ENCODE measurements around the gene GLYR1. TPM values are rescaled to one million over a fixed set of nuclear protein-coding genes. Genes with fewer than 3 reads are reported as not detected.

GLYR1 gene
- total and polyA plus RNA-seq, 2 experiments from 2014 or later, result 59.9 to 105 TPM

DNA sequence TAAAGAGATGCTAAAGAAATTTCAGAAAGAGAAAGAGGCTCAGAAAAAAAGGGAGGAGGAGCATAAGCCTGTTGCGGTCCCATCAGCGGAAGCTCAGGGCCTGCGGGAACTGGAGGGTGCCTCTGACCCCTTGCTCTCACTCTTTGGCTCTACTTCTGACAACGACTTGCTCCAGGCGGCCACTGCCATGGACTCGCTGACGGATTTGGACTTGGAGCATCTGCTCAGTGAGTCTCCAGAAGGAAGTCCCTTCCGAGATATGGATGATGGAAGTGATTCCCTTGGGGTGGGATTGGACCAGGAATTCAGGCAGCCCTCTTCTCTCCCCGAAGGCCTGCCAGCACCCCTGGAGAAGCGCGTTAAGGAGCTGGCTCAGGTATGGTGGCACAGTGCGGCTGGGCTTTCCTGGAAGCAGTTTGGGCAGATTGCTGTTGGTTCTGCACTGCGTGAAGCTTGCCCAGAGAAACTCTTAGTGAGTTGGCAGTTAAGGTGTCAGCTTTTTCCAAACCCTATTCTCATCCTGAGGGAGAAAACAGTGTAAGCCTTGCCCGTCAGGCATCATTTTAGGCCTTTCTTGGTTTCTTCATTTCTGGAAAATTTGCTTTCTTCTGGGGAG, 13.7 kb upstream of the GLYR1 start (continued):
- TF ChIP-seq, protein P1, sequence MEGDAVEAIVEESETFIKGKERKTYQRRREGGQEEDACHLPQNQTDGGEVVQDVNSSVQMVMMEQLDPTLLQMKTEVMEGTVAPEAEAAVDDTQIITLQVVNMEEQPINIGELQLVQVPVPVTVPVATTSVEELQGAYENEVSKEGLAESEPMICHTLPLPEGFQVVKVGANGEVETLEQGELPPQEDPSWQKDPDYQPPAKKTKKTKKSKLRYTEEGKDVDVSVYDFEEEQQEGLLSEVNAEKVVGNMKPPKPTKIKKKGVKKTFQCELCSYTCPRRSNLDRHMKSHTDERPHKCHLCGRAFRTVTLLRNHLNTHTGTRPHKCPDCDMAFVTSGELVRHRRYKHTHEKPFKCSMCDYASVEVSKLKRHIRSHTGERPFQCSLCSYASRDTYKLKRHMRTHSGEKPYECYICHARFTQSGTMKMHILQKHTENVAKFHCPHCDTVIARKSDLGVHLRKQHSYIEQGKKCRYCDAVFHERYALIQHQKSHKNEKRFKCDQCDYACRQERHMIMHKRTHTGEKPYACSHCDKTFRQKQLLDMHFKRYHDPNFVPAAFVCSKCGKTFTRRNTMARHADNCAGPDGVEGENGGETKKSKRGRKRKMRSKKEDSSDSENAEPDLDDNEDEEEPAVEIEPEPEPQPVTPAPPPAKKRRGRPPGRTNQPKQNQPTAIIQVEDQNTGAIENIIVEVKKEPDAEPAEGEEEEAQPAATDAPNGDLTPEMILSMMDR (conservative IDR thresholded peaks at IDR 0.05; ENCODE audit: low read depth in 2 of 2), result no peak
- TF ChIP-seq, protein P2, sequence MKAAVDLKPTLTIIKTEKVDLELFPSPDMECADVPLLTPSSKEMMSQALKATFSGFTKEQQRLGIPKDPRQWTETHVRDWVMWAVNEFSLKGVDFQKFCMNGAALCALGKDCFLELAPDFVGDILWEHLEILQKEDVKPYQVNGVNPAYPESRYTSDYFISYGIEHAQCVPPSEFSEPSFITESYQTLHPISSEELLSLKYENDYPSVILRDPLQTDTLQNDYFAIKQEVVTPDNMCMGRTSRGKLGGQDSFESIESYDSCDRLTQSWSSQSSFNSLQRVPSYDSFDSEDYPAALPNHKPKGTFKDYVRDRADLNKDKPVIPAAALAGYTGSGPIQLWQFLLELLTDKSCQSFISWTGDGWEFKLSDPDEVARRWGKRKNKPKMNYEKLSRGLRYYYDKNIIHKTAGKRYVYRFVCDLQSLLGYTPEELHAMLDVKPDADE (IDR thresholded peaks at IDR 0.05), result no peak
- no peak for TF ChIP-seq STAT1 (IDR thresholded peaks at IDR 0.05; ENCODE audit: unreplicated experiment)
- TF ChIP-seq NANOG (IDR thresholded peaks at IDR 0.05; ENCODE audit: borderline replicate concordance), result no peak
- TF ChIP-seq ZNF331 (CRISPR knock-in tag; IDR thresholded peaks at IDR 0.05; ENCODE audit: low read depth), result no peak
- TF ChIP-seq EZH2 (IDR thresholded peaks at IDR 0.05; ENCODE audit: low read depth, unreplicated experiment), result no peak

DNA sequence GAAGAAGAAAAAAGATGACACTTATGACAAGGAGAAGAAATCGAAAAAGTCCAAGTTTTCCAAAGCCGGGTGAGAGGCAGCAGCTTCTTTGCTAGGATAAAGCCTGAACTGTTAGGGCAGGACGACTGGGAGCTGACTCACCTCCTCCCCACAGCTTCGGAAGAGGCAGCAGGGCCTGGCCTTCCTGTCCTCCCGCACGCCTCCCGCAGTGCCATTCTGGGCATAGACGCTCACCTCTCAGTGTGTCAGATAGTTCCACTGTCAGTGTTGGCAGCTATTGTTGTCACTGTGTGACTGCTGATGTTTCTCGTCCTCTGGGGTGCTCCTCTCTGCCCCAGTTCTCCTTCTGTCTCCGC, 12.8 kb upstream of the GLYR1 start:
- H3K27ac Mint-ChIP-seq, result no peak overlapping the region
- Histone ChIP-seq H3K36me3 (ENCODE audit: insufficient read depth) (peaks cover 40% of the 10 kb centered on the region), H3K9me2 (ENCODE audit: insufficient read depth) (no peaks in the 10 kb centered on the region), H3K4me1 (ENCODE audit: insufficient read depth) (no peaks in the 10 kb centered on the region), H3K27me3 (ENCODE audit: insufficient read depth) (no peaks in the 10 kb centered on the region), H3K4me2 (no peak overlapping the region), H4K20me1 (replicated peaks; ENCODE audit: insufficient read depth) (peaks cover 27% of the 10 kb centered on the region), H3F3A (replicated peaks; ENCODE audit: low read depth) (0 out of 2 replicates have a peak, but pooled peaks cover 7% of the 10 kb centered on the region), H3K4me3 (no peak overlapping the region), H3K79me2 (replicated peaks; ENCODE audit: insufficient read depth) (peaks cover 36% of the 10 kb centered on the region), H2AFZ (no peak overlapping the region), H3K27ac (ENCODE audit: low read depth) (no peak overlapping the region)
- H3K4me1 Mint-ChIP-seq, result no peaks in the 10 kb centered on the region
- TF ChIP-seq JUNB (IDR thresholded peaks at IDR 0.05; ENCODE audit: unreplicated experiment) (no peak), EZH2phosphoT487 (IDR thresholded peaks at IDR 0.05; ENCODE audit: unreplicated experiment) (no peak), CREB1 (CRISPR knock-in tag; IDR thresholded peaks at IDR 0.05; ENCODE audit: low read depth) (no peak), POLR2AphosphoS5 (IDR thresholded peaks at IDR 0.05; ENCODE audit: low read depth) (no peak)
- TF ChIP-seq, protein P1 (conservative IDR thresholded peaks at IDR 0.05; ENCODE audit: low read depth in 2 of 2), result no peak
- TF ChIP-seq, protein P2 (IDR thresholded peaks at IDR 0.05), result no peak
- no peak overlapping the region for H3K4me3 Mint-ChIP-seq
- H3K36me3 Mint-ChIP-seq (ENCODE audit: low read depth), result peaks cover 57% of the 10 kb centered on the region
- no peak for ATAC-seq
- DNase-seq (ENCODE audit: low spot score), result no peak
- no peaks in the 10 kb centered on the region for H3K9me3 Mint-ChIP-seq
- H3K27me3 Mint-ChIP-seq (ENCODE audit: insufficient read depth, low read depth, poor library complexity), result peaks cover 2% of the 10 kb centered on the region

All from GM23338 (cell line).